Cardiac fibroblast (primary cell): ENCODE measurements around the gene SSUH2.
A peak's percentile ranks its signal among the peaks of the same experiment; 100 is the strongest.

ENCODE experiments used
- DNase-seq, 2 donors: peaks; one replicate each; pipeline versions ENCODE4 v3.0.0 to v3.0.0-alpha.2; 2010; ENCODE audit warnings: low read depth in 2 of 2
- H3K4me3 ChIP-seq, 2 donors: replicated peaks in 1 of 2; 1 replicate in 1 of 2; 2 replicates in 1 of 2; pipeline ENCODE4 v1.5.1; 2011; ENCODE audit warnings: low read depth in 2 of 2, low read length in 2 of 2, mild to moderate bottlenecking in 2 of 2, moderate library complexity in 1 of 2
- TF ChIP-seq, protein P1 (sequence below): IDR thresholded peaks from one replicate; pipeline ENCODE4 v1.5.1; 2011; ENCODE audit warnings: low read depth, mild to moderate bottlenecking, low read length, inconsistent platforms

SSUH2 gene

DNA sequence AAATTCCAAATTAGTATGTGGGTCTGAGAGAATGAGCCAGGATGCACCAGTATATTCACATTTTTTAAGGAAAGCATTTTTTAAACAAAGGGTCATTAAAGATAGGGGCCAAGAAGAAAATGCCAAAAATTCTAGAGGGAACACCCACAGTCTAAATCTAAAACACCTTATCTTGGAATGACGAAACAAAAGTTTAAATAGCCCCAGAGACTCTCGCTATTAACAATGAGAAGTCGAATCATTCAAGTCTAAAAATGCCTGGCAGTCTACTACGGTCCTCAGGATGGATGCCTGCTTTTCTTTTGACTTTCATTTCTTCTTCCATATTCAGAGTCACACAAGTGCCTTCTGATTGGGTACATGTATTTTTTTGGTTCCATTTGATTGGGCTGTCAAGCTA is 66.3 kb downstream of the SSUH2 start:
- TF ChIP-seq, protein P1, sequence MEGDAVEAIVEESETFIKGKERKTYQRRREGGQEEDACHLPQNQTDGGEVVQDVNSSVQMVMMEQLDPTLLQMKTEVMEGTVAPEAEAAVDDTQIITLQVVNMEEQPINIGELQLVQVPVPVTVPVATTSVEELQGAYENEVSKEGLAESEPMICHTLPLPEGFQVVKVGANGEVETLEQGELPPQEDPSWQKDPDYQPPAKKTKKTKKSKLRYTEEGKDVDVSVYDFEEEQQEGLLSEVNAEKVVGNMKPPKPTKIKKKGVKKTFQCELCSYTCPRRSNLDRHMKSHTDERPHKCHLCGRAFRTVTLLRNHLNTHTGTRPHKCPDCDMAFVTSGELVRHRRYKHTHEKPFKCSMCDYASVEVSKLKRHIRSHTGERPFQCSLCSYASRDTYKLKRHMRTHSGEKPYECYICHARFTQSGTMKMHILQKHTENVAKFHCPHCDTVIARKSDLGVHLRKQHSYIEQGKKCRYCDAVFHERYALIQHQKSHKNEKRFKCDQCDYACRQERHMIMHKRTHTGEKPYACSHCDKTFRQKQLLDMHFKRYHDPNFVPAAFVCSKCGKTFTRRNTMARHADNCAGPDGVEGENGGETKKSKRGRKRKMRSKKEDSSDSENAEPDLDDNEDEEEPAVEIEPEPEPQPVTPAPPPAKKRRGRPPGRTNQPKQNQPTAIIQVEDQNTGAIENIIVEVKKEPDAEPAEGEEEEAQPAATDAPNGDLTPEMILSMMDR, result no peak
- peak in 1 of 2 donors; percentile 61 for DNase-seq
- no peak overlapping the region for H3K4me3 ChIP-seq

- TF ChIP-seq, protein P1, result no peak
- H3K4me3 ChIP-seq, result no peak overlapping the region
- DNase-seq, result peak; percentile 59 to 76
Measured at GRCh38 chr3:8576841-8577571, 67.6 kb downstream of the SSUH2 start.

GRCh38 chr3:8576436-8576835 is 68.2 kb downstream of the SSUH2 start:
- no peak for DNase-seq
- no peak overlapping the region for H3K4me3 ChIP-seq
- TF ChIP-seq, protein P1, result no peak

GRCh38 chr3:8575364-8576104 is 69.1 kb downstream of the SSUH2 start:
- peak; percentile 38 to 70 for DNase-seq
- no peak overlapping the region for H3K4me3 ChIP-seq
- TF ChIP-seq, protein P1, result no peak

- H3K4me3 ChIP-seq, result no peak overlapping the region
- DNase-seq, result no peak
- TF ChIP-seq, protein P1, result no peak
Measured at GRCh38 chr3:8574670-8575322, 69.8 kb downstream of the SSUH2 start.

DNA sequence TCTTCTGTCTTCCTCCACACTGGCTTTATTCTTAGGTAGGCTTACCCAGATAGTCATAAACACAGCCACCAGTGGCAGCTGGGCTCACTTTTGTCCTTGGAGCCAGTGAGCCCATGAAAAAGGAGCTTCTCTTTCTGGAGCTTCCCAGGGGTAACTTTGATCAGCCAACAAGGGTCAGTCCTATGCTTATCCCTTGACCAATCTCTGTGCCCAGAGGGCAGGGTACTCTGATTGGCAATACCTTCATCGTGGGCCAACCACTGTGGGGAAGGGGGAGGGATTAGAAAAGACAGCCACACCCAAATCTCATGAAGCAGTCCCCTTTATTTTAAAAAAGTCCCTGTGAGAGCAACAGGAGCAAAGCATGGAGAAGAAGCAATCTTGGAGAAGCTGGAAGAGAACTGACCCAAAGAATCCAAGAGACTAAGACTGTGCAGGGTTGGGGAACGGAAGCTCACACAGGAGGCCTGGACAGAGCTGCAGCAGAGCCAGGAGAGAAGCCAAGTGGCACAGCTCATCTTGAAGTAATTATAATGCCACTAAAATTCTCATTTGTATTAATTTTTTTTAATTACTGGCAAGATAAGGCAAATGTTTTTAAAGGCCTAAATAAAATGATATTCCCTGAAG is 70.4 kb downstream of the SSUH2 start:
- no peak overlapping the region for H3K4me3 ChIP-seq
- TF ChIP-seq, protein P1, result no peak

More for the DNA sequence above, 70.4 kb downstream of the SSUH2 start:
- no peak for DNase-seq
